HG03460 (cell line): ENCODE data around the gene LRRC46.

ENCODE experiments used
- ATAC-seq: cut with Tn5 transposase; IDR thresholded peaks from one replicate; pipeline ENCODE4 v1.9.1; 2021; ENCODE audit not compliant: unreplicated experiment

The LRRC46 gene

GRCh38 chr17:47808830-47809480 lies 22.5 kb upstream of the LRRC46 start:
- ATAC-seq: no peak

- no peak for ATAC-seq
These were observed 21.2 kb upstream of the LRRC46 start for GRCh38 chr17:47810200-47810821.

GRCh38 chr17:47810901-47811635 lies 20.4 kb upstream of the LRRC46 start:
- ATAC-seq: no peak

DNA sequence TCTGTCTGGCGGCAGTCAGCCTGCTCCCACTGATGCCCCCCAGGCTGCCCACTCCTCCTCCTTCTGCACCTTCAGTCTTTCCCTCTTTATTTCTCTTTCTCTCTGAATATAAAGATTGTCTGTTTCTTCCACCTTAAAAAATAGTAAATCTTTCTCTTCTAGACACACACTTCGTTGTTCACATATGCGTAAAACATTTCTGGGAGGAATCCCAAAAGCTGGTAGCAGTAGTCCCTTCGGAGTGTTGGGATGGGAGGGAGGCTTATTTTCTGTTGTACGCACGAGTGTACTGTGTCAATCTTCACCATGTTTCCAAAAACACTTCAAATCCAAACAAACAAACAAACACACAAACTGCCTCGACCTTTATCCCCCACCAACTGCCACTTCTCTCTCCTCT lies 19.8 kb upstream of the LRRC46 start:
- no peak for ATAC-seq

- no peak for ATAC-seq
These were observed 19.1 kb upstream of the LRRC46 start for GRCh38 chr17:47812146-47812920.

- ATAC-seq: no peak
These were observed 18.4 kb upstream of the LRRC46 start for GRCh38 chr17:47813077-47813476.

GRCh38 chr17:47813512-47814031 lies 17.9 kb upstream of the LRRC46 start:
- ATAC-seq: no peak

- no peak for ATAC-seq
These were observed 16.2 kb upstream of the LRRC46 start for GRCh38 chr17:47815106-47815918.

- no peak for ATAC-seq
These were observed 15.2 kb upstream of the LRRC46 start for GRCh38 chr17:47816111-47816735.

- no peak for ATAC-seq
These were observed 14.5 kb upstream of the LRRC46 start for GRCh38 chr17:47816947-47817346.

GRCh38 chr17:47818002-47818695 lies 13.3 kb upstream of the LRRC46 start:
- no peak for ATAC-seq

DNA sequence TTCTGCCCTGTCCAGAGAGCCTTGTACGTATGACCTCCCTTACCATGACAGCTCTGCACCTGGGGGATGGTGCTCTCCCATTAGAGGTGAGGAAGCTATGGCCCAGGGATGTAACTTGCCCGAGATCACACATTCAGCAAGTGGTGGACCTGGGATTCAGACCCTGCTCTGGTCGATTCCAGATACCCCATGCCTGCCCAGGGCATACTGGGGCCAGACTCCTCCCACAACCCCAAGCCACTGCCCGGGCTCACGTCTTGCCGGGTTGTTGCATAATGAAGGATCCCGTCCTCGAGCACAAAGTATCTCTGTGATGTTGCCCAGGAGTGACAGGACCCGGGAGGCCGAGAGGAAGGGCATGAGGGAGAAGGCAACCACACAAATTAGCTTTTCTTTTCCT lies 12.0 kb upstream of the LRRC46 start:
- ATAC-seq: no peak

- no peak for ATAC-seq
These were observed 11.3 kb upstream of the LRRC46 start for GRCh38 chr17:47820033-47820789.

GRCh38 chr17:47821031-47821423 lies 10.4 kb upstream of the LRRC46 start:
- no peak for ATAC-seq

DNA sequence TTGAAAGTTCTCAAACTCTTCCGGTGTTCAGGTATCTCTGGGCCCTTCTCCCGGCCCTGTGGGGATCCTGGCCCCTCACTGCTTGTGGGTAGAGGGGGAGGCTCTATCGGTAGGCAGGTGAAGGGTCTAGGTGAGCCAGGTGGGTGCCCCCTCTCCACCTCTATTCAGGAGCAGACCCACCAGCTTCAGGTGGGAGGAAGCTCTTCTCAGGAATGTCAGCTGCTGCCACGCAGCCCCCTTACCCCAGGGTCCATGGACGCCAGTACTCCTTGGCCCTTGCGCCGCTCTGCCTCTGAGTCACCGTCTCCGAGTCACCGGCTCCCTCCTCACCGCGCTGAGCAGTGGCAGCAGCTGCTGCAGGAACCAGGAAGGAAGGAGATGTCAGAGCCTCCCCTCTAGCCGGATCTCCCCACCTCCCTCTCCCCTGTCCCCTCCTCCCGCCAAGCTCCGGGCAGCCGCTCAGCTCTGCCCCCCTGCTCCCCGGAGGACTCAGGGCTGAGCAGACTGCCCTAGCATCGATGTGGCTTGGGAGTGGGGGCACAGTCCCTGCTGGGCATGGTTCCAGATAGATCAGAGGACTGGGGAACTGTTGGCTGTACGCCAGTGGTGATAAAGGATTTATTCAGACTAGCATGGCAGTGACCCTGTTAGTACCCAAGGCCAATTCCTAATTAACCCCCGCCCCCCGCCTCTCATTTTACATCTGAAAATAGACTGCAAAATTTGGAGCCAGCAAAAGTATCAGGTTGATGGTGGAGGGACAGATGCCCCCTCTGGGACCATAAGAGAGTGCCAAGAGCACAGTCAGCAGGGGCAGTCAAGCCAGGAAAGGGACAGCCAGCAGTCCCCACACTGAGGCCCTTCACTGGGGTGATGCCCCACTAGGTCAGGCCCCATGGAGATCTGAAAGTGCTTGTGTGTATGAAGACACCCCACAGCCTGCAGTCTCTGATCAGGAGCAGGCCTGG lies 9.8 kb upstream of the LRRC46 start, which contains the start of gene OSBPL7:
TSS of gene OSBPL7 (minus strand) at position 371 of the 968 bp plus-strand sequence. CDS start 1,516 bp downstream, outside the sequence.
- peak; percentile 79 for ATAC-seq

- no peak for ATAC-seq
These were observed 8.7 kb upstream of the LRRC46 start for GRCh38 chr17:47822785-47823184.

- ATAC-seq: no peak
These were observed 8.0 kb upstream of the LRRC46 start for GRCh38 chr17:47823519-47823918.
